Medulla oblongata (tissue), 1 donor: ENCODE data around the gene SLC7A10.
"Not testable (repeated sequence)": the region's sequence is repeated elsewhere in the genome, so short reads cannot be mapped to it uniquely, and the experiment has no call there.

Experiments used
- DNase-seq: peaks from one replicate; pipeline ENCODE4 v3.0.0-alpha.2; 2015; ENCODE audit errors: extremely low spot score

Gene SLC7A10

GRCh38 chr19:33177417-33177979 is 48.2 kb downstream of the SLC7A10 start:
- DNase-seq, result no peak

GRCh38 chr19:33176670-33177416 is 48.8 kb downstream of the SLC7A10 start:
- DNase-seq, result peak; percentile 98

- DNase-seq, result no peak
Measured at GRCh38 chr19:33175886-33176669, 49.6 kb downstream of the SLC7A10 start.

GRCh38 chr19:33175156-33175782 is 50.4 kb downstream of the SLC7A10 start:
- no peak for DNase-seq

GRCh38 chr19:33174186-33174585 is 51.5 kb downstream of the SLC7A10 start:
- no peak for DNase-seq

- DNase-seq, result no peak
Measured at GRCh38 chr19:33171916-33172359, 53.7 kb downstream of the SLC7A10 start.

GRCh38 chr19:33171222-33171795 is 54.3 kb downstream of the SLC7A10 start:
- DNase-seq, result no peak

GRCh38 chr19:33168528-33168927 is 57.1 kb downstream of the SLC7A10 start:
- no peak for DNase-seq

GRCh38 chr19:33167438-33167837 is 58.2 kb downstream of the SLC7A10 start:
- no peak for DNase-seq

GRCh38 chr19:33166037-33166436 is 59.6 kb downstream of the SLC7A10 start:
- DNase-seq, result not testable (repeated sequence)

GRCh38 chr19:33163481-33163880 is 62.2 kb downstream of the SLC7A10 start:
- no peak for DNase-seq

- no peak for DNase-seq
Measured at GRCh38 chr19:33161201-33161600, 64.4 kb downstream of the SLC7A10 start.

GRCh38 chr19:33159893-33160292 is 65.8 kb downstream of the SLC7A10 start:
- no peak for DNase-seq

GRCh38 chr19:33159149-33159548 is 66.5 kb downstream of the SLC7A10 start:
- DNase-seq, result no peak
